Nephron progenitor cell (in vitro differentiated cells): ENCODE measurements around the gene ANXA4.
A peak's percentile ranks its signal among the peaks of the same experiment; 100 is the strongest.

ENCODE experiments used
- DNase-seq: peaks from one replicate; pipeline ENCODE4 v3.0.0; 2021
- H3K27ac Mint-ChIP-seq: 2 replicates; pipeline ENCODE4 v1.8.0; 2021; ENCODE audit warnings: mild to moderate bottlenecking, moderate library complexity, mixed read lengths
- H3K27me3 Mint-ChIP-seq: 2 replicates; pipeline ENCODE4 v1.8.0; 2021; ENCODE audit warnings: mild to moderate bottlenecking, low read depth, mixed read lengths; ENCODE audit not compliant: poor library complexity
- H3K36me3 Mint-ChIP-seq: 2 replicates; pipeline ENCODE4 v1.8.0; 2021; ENCODE audit warnings: low read depth, mixed read lengths
- H3K4me1 Mint-ChIP-seq: 2 replicates; pipeline ENCODE4 v1.8.0; 2021; ENCODE audit warnings: mixed read lengths
- H3K4me3 Mint-ChIP-seq: 2 replicates; pipeline ENCODE4 v1.8.0; 2021; ENCODE audit warnings: mild to moderate bottlenecking, moderate library complexity, mixed read lengths
- H3K9me3 Mint-ChIP-seq: 2 replicates; pipeline ENCODE4 v1.8.0; 2021; ENCODE audit warnings: mild to moderate bottlenecking, moderate library complexity, mixed read lengths
- TF ChIP-seq, protein P1 (sequence below): fragments of 200-600 bp; sonication (generic); IDR thresholded peaks from 2 replicates; pipeline ENCODE4 v1.5.0; 2021; ENCODE audit warnings: antibody characterized with exemption

Gene ANXA4

DNA sequence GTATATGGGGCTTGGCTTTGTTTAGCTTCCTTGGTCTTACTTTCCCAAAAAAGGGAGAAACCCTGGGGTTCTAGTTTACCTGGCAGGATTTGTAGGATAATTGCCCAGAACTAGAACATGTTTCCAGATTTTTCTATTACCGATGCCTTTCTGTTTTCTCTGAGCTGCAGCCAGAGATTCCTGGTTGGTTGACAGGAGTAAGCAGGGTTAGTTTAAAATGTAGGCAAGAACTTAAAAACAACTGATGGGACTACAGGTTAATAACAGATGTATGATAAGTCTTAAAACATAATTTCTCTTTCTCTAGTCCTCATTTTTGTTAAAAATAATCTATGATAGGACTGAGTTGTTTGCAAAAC lies 48.6 kb downstream of the ANXA4 start:
- H3K36me3 Mint-ChIP-seq = no peaks in the 10 kb centered on the region
- H3K4me1 Mint-ChIP-seq = peaks cover 66% of the 10 kb centered on the region
- peak overlapping the region; percentile 99 for H3K27ac Mint-ChIP-seq
- H3K9me3 Mint-ChIP-seq = no peaks in the 10 kb centered on the region
- no peak for DNase-seq
- TF ChIP-seq, protein P1, sequence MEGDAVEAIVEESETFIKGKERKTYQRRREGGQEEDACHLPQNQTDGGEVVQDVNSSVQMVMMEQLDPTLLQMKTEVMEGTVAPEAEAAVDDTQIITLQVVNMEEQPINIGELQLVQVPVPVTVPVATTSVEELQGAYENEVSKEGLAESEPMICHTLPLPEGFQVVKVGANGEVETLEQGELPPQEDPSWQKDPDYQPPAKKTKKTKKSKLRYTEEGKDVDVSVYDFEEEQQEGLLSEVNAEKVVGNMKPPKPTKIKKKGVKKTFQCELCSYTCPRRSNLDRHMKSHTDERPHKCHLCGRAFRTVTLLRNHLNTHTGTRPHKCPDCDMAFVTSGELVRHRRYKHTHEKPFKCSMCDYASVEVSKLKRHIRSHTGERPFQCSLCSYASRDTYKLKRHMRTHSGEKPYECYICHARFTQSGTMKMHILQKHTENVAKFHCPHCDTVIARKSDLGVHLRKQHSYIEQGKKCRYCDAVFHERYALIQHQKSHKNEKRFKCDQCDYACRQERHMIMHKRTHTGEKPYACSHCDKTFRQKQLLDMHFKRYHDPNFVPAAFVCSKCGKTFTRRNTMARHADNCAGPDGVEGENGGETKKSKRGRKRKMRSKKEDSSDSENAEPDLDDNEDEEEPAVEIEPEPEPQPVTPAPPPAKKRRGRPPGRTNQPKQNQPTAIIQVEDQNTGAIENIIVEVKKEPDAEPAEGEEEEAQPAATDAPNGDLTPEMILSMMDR = no peak
- no peak overlapping the region for H3K4me3 Mint-ChIP-seq
- no peaks in the 10 kb centered on the region for H3K27me3 Mint-ChIP-seq

- Mint-ChIP-seq H3K27me3 (no peaks in the 10 kb centered on the region), H3K4me1 (peaks cover 64% of the 10 kb centered on the region), H3K27ac (peak overlapping the region; percentile 58), H3K9me3 (no peaks in the 10 kb centered on the region), H3K4me3 (no peak overlapping the region), H3K36me3 (no peaks in the 10 kb centered on the region)
- DNase-seq = no peak
- TF ChIP-seq, protein P1 = no peak
Observed at GRCh38 chr2:69791045-69791444, 49.1 kb downstream of the ANXA4 start.

GRCh38 chr2:69796174-69796573 lies 54.2 kb downstream of the ANXA4 start:
- H3K9me3 Mint-ChIP-seq = no peaks in the 10 kb centered on the region
- H3K36me3 Mint-ChIP-seq = peaks cover 5% of the 10 kb centered on the region
- no peak for DNase-seq
- peaks cover 4% of the 10 kb centered on the region for H3K27me3 Mint-ChIP-seq
- H3K4me3 Mint-ChIP-seq = peak overlapping the region; percentile 85
- TF ChIP-seq, protein P1 = no peak
- no peak overlapping the region for H3K27ac Mint-ChIP-seq
- peaks cover 70% of the 10 kb centered on the region for H3K4me1 Mint-ChIP-seq

DNA sequence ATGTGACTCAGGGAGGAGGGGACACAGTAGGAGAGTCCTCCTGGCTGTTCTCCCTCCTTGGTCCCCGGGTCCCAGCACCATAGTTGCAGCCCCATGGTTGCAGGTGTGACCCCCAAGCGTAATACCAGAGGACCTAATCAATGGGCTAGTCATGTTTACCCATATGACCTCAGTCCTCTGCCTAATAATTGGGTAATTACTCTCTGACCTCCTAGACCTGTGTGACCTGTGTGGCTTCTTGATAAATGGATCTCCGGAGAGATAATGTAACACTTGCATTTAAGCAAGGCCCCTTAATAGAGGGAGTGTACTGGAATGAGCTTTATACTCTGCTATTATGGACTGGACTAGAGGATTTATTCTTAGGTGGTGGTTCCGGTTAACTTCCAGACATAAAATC lies 55.3 kb downstream of the ANXA4 start:
- peaks cover 4% of the 10 kb centered on the region for H3K27me3 Mint-ChIP-seq
- H3K4me1 Mint-ChIP-seq = peaks cover 72% of the 10 kb centered on the region
- H3K27ac Mint-ChIP-seq = peak overlapping the region; percentile 91
- H3K4me3 Mint-ChIP-seq = peak overlapping the region; percentile 85
- TF ChIP-seq, protein P1 = no peak
- H3K36me3 Mint-ChIP-seq = peaks cover 5% of the 10 kb centered on the region
- no peak for DNase-seq
- H3K9me3 Mint-ChIP-seq = no peaks in the 10 kb centered on the region

GRCh38 chr2:69797836-69798289 lies 55.9 kb downstream of the ANXA4 start:
- Mint-ChIP-seq H3K27ac (peak overlapping the region; percentile 91), H3K36me3 (peaks cover 5% of the 10 kb centered on the region), H3K9me3 (no peaks in the 10 kb centered on the region), H3K4me1 (peaks cover 69% of the 10 kb centered on the region), H3K27me3 (peaks cover 4% of the 10 kb centered on the region), H3K4me3 (peak overlapping the region; percentile 85)
- TF ChIP-seq, protein P1 = no peak
- no peak for DNase-seq

- Mint-ChIP-seq H3K4me1 (peaks cover 67% of the 10 kb centered on the region), H3K27me3 (peaks cover 4% of the 10 kb centered on the region), H3K27ac (peak overlapping the region; percentile 91), H3K9me3 (no peaks in the 10 kb centered on the region), H3K36me3 (peaks cover 6% of the 10 kb centered on the region), H3K4me3 (peak overlapping the region; percentile 85)
- TF ChIP-seq, protein P1 = no peak
- DNase-seq = peak; percentile 24
Observed at GRCh38 chr2:69798290-69798908, 56.5 kb downstream of the ANXA4 start.
